ENCODE results near the gene RAB3C. TPM values are rescaled to one million over a fixed set of nuclear protein-coding genes. Genes with fewer than 3 reads are reported as not detected.

Gene RAB3C
- total RNA-seq, 6 donors from 2014 or later, result 0.09 to 1.1 (median 0.87) TPM; not detected in 2

DNA sequence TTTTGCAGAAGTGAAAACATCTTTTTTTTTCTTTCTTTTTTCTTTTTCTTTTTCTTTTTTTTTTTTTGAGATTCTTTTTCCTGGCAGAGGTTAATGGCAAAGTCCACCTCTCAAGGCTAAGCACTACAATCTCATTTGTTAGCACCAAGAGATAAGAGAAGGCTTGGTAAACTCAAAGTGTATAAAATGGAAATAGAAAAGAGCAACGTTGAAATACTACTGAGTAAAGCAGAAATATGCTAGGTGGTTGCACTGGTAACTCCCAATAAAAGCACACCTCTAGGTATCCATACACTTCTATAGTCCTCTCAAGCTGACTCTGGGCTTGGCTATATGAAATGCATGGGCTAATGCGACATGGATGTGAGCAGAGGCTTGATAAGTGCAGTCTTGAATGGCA lies 188.9 kb downstream of the RAB3C start:
- 62 to 73% methylated on average over 2 of the region's 2 CpGs for WGBS, 2 donors
- no peak overlapping the region for H3K27ac ChIP-seq
- no peaks in the 10 kb centered on the region for H3K36me3 ChIP-seq
- no peaks in the 10 kb centered on the region for H3K4me1 ChIP-seq
- TF ChIP-seq POLR2AphosphoS5 (IDR thresholded peaks at IDR 0.05), result no peak
- TF ChIP-seq POLR2A (IDR thresholded peaks at IDR 0.05), result no peak
- no peak for TF ChIP-seq EP300 (IDR thresholded peaks at IDR 0.05)
- TF ChIP-seq, protein P1, sequence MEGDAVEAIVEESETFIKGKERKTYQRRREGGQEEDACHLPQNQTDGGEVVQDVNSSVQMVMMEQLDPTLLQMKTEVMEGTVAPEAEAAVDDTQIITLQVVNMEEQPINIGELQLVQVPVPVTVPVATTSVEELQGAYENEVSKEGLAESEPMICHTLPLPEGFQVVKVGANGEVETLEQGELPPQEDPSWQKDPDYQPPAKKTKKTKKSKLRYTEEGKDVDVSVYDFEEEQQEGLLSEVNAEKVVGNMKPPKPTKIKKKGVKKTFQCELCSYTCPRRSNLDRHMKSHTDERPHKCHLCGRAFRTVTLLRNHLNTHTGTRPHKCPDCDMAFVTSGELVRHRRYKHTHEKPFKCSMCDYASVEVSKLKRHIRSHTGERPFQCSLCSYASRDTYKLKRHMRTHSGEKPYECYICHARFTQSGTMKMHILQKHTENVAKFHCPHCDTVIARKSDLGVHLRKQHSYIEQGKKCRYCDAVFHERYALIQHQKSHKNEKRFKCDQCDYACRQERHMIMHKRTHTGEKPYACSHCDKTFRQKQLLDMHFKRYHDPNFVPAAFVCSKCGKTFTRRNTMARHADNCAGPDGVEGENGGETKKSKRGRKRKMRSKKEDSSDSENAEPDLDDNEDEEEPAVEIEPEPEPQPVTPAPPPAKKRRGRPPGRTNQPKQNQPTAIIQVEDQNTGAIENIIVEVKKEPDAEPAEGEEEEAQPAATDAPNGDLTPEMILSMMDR (IDR thresholded peaks at IDR 0.05), result no peak
- H3K4me3 ChIP-seq, result no peak overlapping the region
- H3K9me3 ChIP-seq, result no peaks in the 10 kb centered on the region
- ATAC-seq (ENCODE audit: low FRiP score in 2 of 2) (no peak), DNase-seq (no peak)
- H3K27me3 ChIP-seq, result no peaks in the 10 kb centered on the region

DNA sequence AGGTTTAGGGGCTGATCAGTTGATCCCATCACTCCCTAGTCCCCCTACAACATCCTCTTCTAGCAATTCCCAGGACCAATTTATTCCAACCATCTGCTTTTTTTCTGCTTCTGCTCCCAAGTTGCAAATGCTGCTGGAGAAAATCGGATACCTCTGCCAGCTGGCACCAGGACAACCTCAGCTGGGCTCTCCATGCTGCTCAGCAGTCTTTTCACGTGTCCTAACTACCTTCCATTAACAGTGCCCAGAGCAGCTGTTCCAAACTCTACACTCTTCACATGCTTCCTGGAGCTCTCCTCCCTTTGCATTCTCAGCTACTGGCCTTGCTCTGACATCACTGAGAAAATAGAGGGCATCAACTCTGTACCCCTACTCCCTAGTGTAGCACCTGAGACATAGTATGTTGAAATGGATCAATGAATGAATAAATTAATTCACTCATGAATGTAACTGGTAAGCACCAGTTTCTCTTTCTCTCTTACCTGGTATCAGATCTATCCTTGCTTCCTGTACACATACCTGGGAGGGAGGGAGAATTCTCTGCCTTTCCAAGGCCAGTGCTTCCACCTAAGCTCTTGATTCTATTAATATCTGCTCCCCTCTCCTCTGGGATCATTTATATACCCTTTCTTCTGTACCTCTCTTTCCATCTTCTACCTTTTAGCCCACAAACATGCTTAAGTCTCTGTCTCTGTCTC lies 191.0 kb downstream of the RAB3C start:
- WGBS, 2 donors, result 28 to 35% methylated on average over 2 of the region's 2 CpGs
- ATAC-seq (ENCODE audit: low FRiP score in 2 of 2) (no peak), DNase-seq (no peak)
- Histone ChIP-seq H3K36me3 (no peaks in the 10 kb centered on the region), H3K9me3 (no peaks in the 10 kb centered on the region), H3K4me3 (no peak overlapping the region), H3K27ac (no peak overlapping the region), H3K4me1 (no peaks in the 10 kb centered on the region), H3K27me3 (no peaks in the 10 kb centered on the region)
- no peak for TF ChIP-seq EP300 (IDR thresholded peaks at IDR 0.05)

DNA sequence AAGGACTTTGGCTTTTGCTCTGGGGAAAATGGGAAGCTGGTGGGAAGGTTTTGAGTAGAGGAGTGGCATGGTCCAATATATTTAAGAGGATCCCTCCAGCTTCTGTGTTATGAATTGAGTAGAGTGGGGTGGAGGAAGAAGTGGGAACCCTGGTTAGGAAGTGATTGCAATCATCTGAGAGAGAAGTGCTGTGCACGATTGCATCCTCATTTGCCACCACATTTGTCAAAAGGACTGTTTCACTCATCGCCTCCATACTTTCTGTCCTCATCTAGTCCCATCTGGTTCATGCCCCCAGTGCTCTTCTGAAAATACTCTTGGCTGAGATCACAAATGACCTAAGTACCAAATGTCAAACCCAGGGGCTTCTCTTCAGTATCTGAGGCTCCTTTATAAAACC lies 192.1 kb downstream of the RAB3C start:
- Histone ChIP-seq H3K4me1 (no peaks in the 10 kb centered on the region), H3K27ac (no peak overlapping the region), H3K4me3 (no peak overlapping the region), H3K9me3 (no peaks in the 10 kb centered on the region), H3K36me3 (no peaks in the 10 kb centered on the region), H3K27me3 (no peaks in the 10 kb centered on the region)
- DNase-seq, result no peak
- 57 to 60% methylated on average over 2 of the region's 2 CpGs for WGBS, 2 donors
- TF ChIP-seq, protein P1 (IDR thresholded peaks at IDR 0.05), result no peak
- TF ChIP-seq EP300 (IDR thresholded peaks at IDR 0.05) (no peak), POLR2A (IDR thresholded peaks at IDR 0.05) (no peak), POLR2AphosphoS5 (IDR thresholded peaks at IDR 0.05) (no peak)
- ATAC-seq (ENCODE audit: low FRiP score in 2 of 2), result peak in 1 of 2 donors; percentile 26

DNA sequence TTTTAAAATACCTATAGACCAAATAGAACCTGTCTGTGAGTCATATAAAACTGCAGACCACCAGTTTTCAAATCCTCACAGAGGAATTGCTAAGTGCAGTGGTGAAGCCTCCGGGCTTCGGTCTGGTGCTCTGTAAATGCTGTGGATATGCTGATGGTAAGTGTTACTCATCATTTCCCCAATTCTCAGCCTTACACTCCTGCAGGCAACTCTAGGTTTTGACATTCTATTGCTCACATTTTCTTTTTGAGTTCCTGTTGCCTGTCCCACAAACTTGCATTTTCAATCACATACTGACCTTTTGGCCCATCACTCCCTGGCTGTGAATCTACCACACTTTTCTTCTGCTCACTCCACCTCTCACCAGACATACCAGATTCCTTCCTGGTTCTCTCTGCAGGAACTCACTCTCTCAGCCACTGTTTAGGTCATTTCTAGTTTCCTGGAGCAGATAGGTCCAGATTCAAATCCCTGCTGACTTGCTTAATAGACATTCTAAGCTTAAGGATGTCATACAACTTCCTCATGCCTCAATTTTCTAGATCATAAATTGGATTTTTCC lies 192.9 kb downstream of the RAB3C start:
- Histone ChIP-seq H3K4me3 (no peak overlapping the region), H3K36me3 (no peaks in the 10 kb centered on the region), H3K27me3 (no peaks in the 10 kb centered on the region), H3K4me1 (no peaks in the 10 kb centered on the region), H3K9me3 (no peaks in the 10 kb centered on the region), H3K27ac (no peak overlapping the region)
- no peak for DNase-seq
- WGBS, 2 donors, result 62 to 82% methylated on average over 2 of the region's 2 CpGs
- peak in 1 of 2 donors; percentile 46 for ATAC-seq (ENCODE audit: low FRiP score in 2 of 2)
- TF ChIP-seq, protein P1 (IDR thresholded peaks at IDR 0.05), result no peak
- TF ChIP-seq POLR2AphosphoS5 (IDR thresholded peaks at IDR 0.05) (no peak), EP300 (IDR thresholded peaks at IDR 0.05) (no peak), POLR2A (IDR thresholded peaks at IDR 0.05) (no peak)

DNA sequence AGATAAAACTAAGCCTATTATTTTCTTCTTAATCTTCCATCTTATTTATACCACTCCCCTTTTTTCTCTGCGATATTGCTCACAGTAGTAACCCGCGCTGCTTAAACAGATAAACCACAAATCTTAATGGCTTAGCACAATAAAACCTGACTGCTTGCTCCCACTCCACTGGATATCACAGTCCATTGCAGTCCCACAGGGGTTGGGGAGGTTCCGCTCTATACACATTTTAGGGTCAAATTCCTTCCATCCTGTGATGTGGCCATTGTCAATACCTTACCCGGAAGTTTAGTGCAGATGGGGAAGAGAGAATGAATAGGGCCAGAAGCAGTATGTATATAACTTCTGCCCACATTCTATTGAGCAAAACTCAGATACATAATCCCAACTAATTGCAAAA lies 193.7 kb downstream of the RAB3C start:
- no peaks in the 10 kb centered on the region for H3K9me3 ChIP-seq
- DNase-seq, result no peak
- TF ChIP-seq EP300 (IDR thresholded peaks at IDR 0.05) (no peak), POLR2A (IDR thresholded peaks at IDR 0.05) (no peak), POLR2AphosphoS5 (IDR thresholded peaks at IDR 0.05) (no peak)
- TF ChIP-seq, protein P1 (IDR thresholded peaks at IDR 0.05), result no peak
- no peaks in the 10 kb centered on the region for H3K27me3 ChIP-seq
- H3K4me3 ChIP-seq, result no peak overlapping the region
- no peak for ATAC-seq (ENCODE audit: low FRiP score in 2 of 2)
- H3K36me3 ChIP-seq, result no peaks in the 10 kb centered on the region
- no peak overlapping the region for H3K27ac ChIP-seq
- 95% methylated on average over 5 of the region's 5 CpGs for WGBS, 2 donors
- no peaks in the 10 kb centered on the region for H3K4me1 ChIP-seq
